Heart left ventricle (tissue), 16 donors: Measurements from ENCODE around the gene PXMP4. TPM values are rescaled to one million over a fixed set of nuclear protein-coding genes. Genes with fewer than 3 reads are reported as not detected.

Source experiments
- ATAC-seq, 4 donors: fragments of 200-7000 bp; cut with Tn5 transposase; one replicate each; pipeline ENCODE4 v1.9.1; 2020 to 2022; ENCODE audit warnings: moderate library complexity in 4 of 4, mild to moderate bottlenecking in 3 of 4, moderate number of reproducible peaks in 1 of 4
- DNase-seq, 5 donors: peaks; one replicate each; pipeline ENCODE4 v3.0.0-alpha.2; 2020
- H3K27ac ChIP-seq, 12 donors: fragments of 200-600 bp; sonication (generic) in 4 of 12; one replicate each; pipeline versions ENCODE4 v1.5.0 to v1.8.0; 2016 to 2022; ENCODE audit warnings: mild to moderate bottlenecking in 2 of 12
- H3K27me3 ChIP-seq, 9 donors: fragments of 200-600 bp; sonication (generic) in 2 of 9; one replicate each; pipeline versions ENCODE4 v1.5.1 to v1.8.0; 2016 to 2022; ENCODE audit warnings: mild to moderate bottlenecking in 3 of 9
- H3K36me3 ChIP-seq, 9 donors: fragments of 200-600 bp; sonication (generic) in 2 of 9; one replicate each; pipeline versions ENCODE4 v1.5.0 to v1.8.0; 2018 to 2022; ENCODE audit warnings: mild to moderate bottlenecking in 2 of 9
- H3K4me1 ChIP-seq, 12 donors: fragments of 200-600 bp; sonication (generic) in 4 of 12; one replicate each; pipeline versions ENCODE4 v1.5.0 to v1.8.0; 2016 to 2022; ENCODE audit warnings: mild to moderate bottlenecking in 3 of 12
- H3K4me3 ChIP-seq, 12 donors: fragments of 200-600 bp; sonication (generic) in 4 of 12; one replicate each; pipeline versions ENCODE4 v1.5.0 to v1.8.0; 2017 to 2022; ENCODE audit warnings: mild to moderate bottlenecking in 9 of 12, moderate library complexity in 4 of 12
- H3K9me3 ChIP-seq, 12 donors: fragments of 200-600 bp; sonication (generic) in 4 of 12; one replicate each; pipeline versions ENCODE4 v1.5.0 to v1.8.0; 2016 to 2022; ENCODE audit warnings: mild to moderate bottlenecking in 1 of 12
- CTCF ChIP-seq, 12 donors: fragments of 200-600 bp; sonication (generic) in 4 of 12; IDR thresholded peaks; one replicate each; pipeline versions ENCODE4 v1.5.0 to v1.8.0; 2018 to 2022; ENCODE audit warnings: antibody characterized with exemption in 12 of 12, mild to moderate bottlenecking in 5 of 12
- POLR2A ChIP-seq, 2 donors: fragments of 450-650 bp; IDR thresholded peaks; one replicate each; pipeline ENCODE4 v1.6.1; 2017; ENCODE audit warnings: antibody characterized with exemption in 2 of 2, mild to moderate bottlenecking in 2 of 2, moderate library complexity in 2 of 2
- WGBS, 4 donors: extraction: QIAGEN DNeasy Blood & Tissue Kit in 2 of 4; methylation state at CpG; one replicate each; pipeline versions ENCODE4 v1.1.5 to v1.1.7; 2013 to 2018; 5-methylcytosine and 5-hydroxymethylcytosine counted together
- intact Hi-C, 10 donors: fragments of 100-400 bp; cut with DNase I; formaldehyde crosslinking; loops; one replicate each; pipeline versions ENCODE4 v1.11.1 to v1.14.2; 2022
- polyA plus RNA-seq, 2 donors: library from polyadenylated mRNA; stranded (reverse); fragments of 200-250 nt; gene quantifications; one replicate each; pipeline ENCODE4 v1.2.3, GENCODE V29; 2013
- total RNA-seq, 9 donors: library from RNA; depleted of rRNA in 2 of 9; stranded (reverse); fragments of >200 nt in 2 of 9; fragmentation: NEBNext Ultra II Directional in 3 of 9; extraction: Animal tissue kit (Norgen Biotek cat#: 25700) in 3 of 9; gene quantifications; one replicate each; pipeline versions ENCODE4 v1.1.0 to v1.2.4, GENCODE V29; 2016 to 2023
- donor health status: ischemic (EF 13 %, LVEDD 7.1; RV severe dilation, severe dysfunction).
- donor health status: healthy with polysubstance abuse.
- donor health status: DM: no; HTN: yes; CAD: no.
- donor health status: DM: no; HTN: no; CAD: no.
- donor health status: ischemic (EF 25% LVEDD 6.9; RV normal size, moderate dysfunction).
- donor health status: ischemic (EF 25% LVEDD 5.7; RV mildly dilated, moderate dysfunction).
- donor health status: healthy.
- donor health status: DM: yes; HTN: yes; CAD: no.
- donor health status: ischemic (EF 35%, LVEDD 5.7; RV mildly dilated, moderate dysfunction).
- donor health status: nonischemic (EF 11% LVEDD 7.7; RV severe dilation, severe dysfunction).
- donor health status: DM: yes; HTN: yes; CAD: no.
- donor health status: PGD.
- donor health status: ischemic (EF 29% LVEDD 5.4; RV normal size, mild dysfunction).
- donor health status: nonischemic (EF 23%, LVEDD 6.1; RV moderate dilation, normal function).

The PXMP4 gene
- total and polyA plus RNA-seq, 11 donors = 5.0 to 13.0 (median 10.2) TPM

GRCh38 chr20:33660685-33661058, 59.4 kb downstream of the PXMP4 start:
- no peak overlapping the region for H3K4me3 ChIP-seq
- H3K9me3 ChIP-seq = no peaks in the 10 kb centered on the region
- peaks cover 0 to 24% (median 15%) of the 10 kb centered on the region in 12 donors for H3K4me1 ChIP-seq
- no peak overlapping the region for H3K27ac ChIP-seq
- WGBS, 4 donors = 89 to 96% (median 94%) methylated on average over 7 of the region's 7 CpGs
- ATAC-seq (no peak), DNase-seq (no peak)
- intact Hi-C loops = loop anchor here in 1 of 10 donors (5.0 kb wide), 1 partner anchor 258 kb away; the partner anchor contains the start of gene CDK5RAP1
- H3K27me3 ChIP-seq = no peaks in the 10 kb centered on the region
- H3K36me3 ChIP-seq = peaks cover 0 to 37% (median 17%) of the 10 kb centered on the region in 9 donors
- TF ChIP-seq POLR2A (IDR thresholded peaks at IDR 0.05) (no peak), CTCF (IDR thresholded peaks at IDR 0.05) (no peak)

GRCh38 chr20:33660035-33660684, 60.0 kb downstream of the PXMP4 start:
- Histone ChIP-seq H3K27me3 (no peaks in the 10 kb centered on the region), H3K27ac (no peak overlapping the region), H3K4me3 (no peak overlapping the region), H3K4me1 (peaks cover 0 to 24% (median 15%) of the 10 kb centered on the region in 12 donors), H3K9me3 (no peaks in the 10 kb centered on the region), H3K36me3 (peaks cover 0 to 37% (median 17%) of the 10 kb centered on the region in 9 donors)
- intact Hi-C loops = loop anchor here in 1 of 10 donors (5.0 kb wide), 1 partner anchor 258 kb away; the partner anchor contains the start of gene CDK5RAP1
- ATAC-seq (no peak), DNase-seq (no peak)
- WGBS, 4 donors = 92 to 97% (median 93%) methylated on average over 9 to 21 of the region's 21 CpGs
- TF ChIP-seq CTCF (IDR thresholded peaks at IDR 0.05) = no peak
- no peak for TF ChIP-seq POLR2A (IDR thresholded peaks at IDR 0.05)

- Histone ChIP-seq H3K27me3 (no peaks in the 10 kb centered on the region), H3K9me3 (no peaks in the 10 kb centered on the region), H3K4me3 (no peak overlapping the region), H3K4me1 (peaks cover 0 to 22% (median 14%) of the 10 kb centered on the region in 12 donors), H3K36me3 (peaks cover 0 to 37% (median 17%) of the 10 kb centered on the region in 9 donors), H3K27ac (no peak overlapping the region)
- 95 to 97% (median 96%) methylated on average over 22 to 32 of the region's 32 CpGs for WGBS, 4 donors
- TF ChIP-seq CTCF (IDR thresholded peaks at IDR 0.05) (no peak), POLR2A (IDR thresholded peaks at IDR 0.05) (no peak)
- intact Hi-C loops = loop anchor here in 1 of 10 donors (5.0 kb wide), 1 partner anchor 257 kb away; the partner anchor contains the start of gene CDK5RAP1
- ATAC-seq = no peak
- DNase-seq = no peak
Observed at GRCh38 chr20:33659341-33660034, 60.6 kb downstream of the PXMP4 start.

GRCh38 chr20:33658929-33659328, 61.2 kb downstream of the PXMP4 start:
- Histone ChIP-seq H3K9me3 (no peaks in the 10 kb centered on the region), H3K4me1 (peaks cover 0 to 22% (median 10%) of the 10 kb centered on the region in 12 donors), H3K4me3 (no peak overlapping the region), H3K27me3 (no peaks in the 10 kb centered on the region), H3K36me3 (peaks cover 0 to 37% (median 17%) of the 10 kb centered on the region in 9 donors), H3K27ac (no peak overlapping the region)
- no peak for DNase-seq
- ATAC-seq = no peak
- 92 to 97% (median 95%) methylated on average over 4 of the region's 4 CpGs for WGBS, 4 donors
- intact Hi-C loops = no loop called here
- TF ChIP-seq POLR2A (IDR thresholded peaks at IDR 0.05) = no peak
- TF ChIP-seq CTCF (IDR thresholded peaks at IDR 0.05) = no peak
